HG03432 (cell line): ENCODE measurements around the gene ZNF175.

Experiments
- ATAC-seq: cut with Tn5 transposase; IDR thresholded peaks from one replicate; pipeline ENCODE4 v1.9.1; 2021; ENCODE audit warnings: mild to moderate bottlenecking, moderate library complexity; ENCODE audit not compliant: unreplicated experiment

ZNF175 gene

DNA sequence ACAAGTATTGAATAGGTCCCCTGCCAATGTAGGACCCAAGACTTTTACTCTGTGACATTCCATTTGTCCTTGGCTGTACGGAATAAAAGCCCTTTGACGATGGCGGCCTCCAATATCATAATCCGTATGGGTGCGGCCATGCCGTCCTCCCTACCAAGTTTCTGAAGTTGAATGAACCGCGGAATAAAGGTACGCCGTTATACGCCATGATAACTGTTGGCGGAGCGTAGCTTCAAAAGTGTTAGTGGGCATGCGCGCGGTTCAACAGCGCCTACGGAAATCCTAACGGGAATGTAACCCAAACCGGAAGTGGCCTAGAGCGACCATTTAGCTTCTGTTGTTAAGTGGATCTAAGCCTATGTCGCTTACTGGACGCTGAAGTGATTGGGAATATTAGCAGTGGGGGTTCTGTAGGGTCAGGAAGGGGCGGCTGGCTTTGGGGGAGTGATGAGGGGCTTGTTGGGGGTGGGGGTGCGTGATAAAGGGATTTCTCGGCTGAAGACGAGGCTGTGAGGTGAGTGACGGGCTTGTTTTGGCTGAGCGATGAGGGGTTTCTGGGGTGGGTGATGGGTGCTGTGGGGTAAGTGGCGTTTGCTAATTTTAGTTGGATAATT, at the start of gene ZNF175:
TSS of gene ZNF175 (plus strand) at position 322 of the 614 bp plus-strand sequence. CDS start 2,047 bp downstream, outside the sequence.
- ATAC-seq, result peak; percentile 78

DNA sequence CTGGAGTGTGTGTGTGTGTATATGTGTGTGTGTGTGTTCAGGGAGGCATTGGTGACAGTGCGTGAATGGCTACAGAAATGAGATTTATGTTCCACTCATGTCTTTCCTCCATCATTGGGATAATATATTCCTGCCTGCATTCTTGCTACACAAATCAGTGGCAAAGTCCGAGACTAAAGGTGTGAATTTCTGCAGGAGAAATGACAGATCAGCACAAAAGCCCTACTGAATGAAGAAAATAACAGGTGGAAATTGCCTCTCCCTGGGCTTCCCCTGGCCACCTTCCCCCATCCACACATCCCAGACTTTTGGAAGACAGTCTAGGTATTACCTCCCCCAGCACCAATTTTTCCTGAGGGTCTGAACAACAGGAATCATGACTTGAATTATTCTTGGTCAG, 49.7 kb upstream of the ZNF175 start:
- ATAC-seq, result no peak

DNA sequence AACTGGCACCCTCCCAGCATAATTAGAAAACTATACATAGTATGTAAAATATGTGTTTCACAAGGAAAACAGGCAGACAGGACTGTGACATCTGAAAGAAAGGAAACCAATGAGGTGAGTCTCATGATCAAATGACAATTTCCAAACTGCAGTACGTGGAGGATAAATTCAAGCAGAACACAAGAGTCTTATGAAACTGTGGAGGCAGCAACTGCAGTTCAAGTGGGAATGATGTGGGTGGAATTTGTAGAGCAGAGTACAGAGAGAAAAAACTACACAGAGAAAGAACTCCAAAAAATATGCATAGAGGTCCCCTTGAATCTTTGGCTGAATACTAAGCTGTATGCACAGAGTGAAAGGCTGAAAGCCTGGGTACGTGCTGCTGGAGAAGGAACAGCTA, 49.3 kb upstream of the ZNF175 start:
- ATAC-seq, result no peak

DNA sequence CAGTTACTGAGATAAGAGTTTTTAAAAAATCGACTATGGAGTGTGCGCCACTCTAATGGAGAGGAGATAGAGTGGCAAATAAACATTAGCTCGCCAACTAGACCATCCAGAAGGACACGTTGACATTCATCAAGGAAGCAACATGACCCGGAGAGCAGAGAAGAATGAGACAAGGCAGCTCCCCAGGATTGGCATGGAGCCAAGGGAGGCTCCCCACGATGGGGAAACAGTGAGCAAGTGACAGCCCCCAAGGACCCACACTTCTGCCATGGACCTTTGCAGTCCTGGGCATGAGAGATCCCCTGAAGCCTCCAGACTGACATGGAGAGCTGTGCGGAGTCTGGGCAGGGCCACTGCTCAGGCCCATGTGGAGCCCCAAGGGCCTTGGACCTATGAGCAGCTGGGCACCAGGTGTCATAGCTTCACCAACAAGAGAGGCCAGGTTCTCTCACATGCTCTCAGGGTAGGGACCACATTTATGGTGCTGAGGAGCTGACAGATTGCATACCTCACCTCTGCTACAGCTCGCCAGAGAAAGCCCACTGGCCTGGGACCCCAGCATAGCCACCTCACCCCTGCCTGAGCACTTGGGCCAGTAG, 46.3 kb upstream of the ZNF175 start:
- ATAC-seq, result no peak

DNA sequence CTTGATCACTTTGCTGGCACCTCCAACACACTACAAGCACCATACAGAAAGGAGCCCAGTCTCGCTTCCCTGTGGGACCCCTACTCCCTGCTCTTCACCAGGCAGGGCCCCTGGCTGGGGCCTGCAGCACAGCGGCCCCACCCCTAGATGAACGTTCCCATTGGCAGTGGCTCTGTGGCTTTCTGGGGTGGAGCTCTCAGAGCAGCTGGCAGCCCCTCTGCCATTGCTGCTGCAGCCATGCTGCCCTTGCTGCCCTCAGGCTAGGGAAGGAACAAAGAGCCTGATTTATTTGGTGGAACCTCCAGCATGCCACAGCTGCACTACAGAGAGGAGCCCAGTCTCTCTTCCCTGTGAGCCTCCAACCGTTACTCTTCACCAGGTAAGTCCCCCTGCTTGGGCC, 45.4 kb upstream of the ZNF175 start:
- no peak for ATAC-seq

DNA sequence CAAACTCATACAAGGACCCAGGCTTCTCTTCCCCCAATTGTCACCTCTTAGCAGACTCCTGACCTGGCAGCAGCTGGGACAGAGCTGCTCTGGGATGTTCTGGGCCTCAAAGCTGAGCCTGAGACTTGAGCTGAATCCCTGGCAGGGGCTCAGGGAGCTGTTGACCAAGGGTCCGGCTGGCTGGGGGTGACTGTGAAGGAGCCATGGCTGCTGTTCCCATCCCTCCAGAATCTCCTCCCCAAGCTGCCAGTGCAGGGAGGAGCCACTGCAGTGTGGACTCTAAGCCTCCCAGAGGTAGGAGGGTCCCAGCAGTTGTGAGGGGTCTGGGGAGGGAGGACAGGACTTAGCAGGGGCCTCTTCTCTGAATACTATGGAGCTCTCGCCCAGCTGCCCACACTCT, 41.8 kb upstream of the ZNF175 start:
- ATAC-seq, result no peak

DNA sequence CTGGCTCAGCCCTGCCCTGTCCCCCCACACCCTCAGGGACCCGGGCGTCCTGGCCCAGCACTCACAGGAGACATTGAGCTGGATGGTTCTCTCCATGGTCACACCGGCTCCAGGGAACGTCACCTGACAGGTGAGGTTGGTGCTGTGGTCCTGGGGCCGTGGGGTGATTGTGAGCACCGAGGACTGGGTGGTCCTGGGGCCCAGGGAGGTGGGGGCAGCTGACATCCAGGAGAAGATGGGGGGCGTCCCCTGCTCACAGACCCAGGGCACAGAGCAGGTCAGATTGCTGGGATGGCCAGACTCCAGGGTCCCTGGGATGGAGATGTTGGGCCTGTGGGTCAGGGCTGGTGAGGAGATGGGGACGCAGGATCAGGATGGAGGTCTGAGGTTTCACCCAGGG, 40.5 kb upstream of the ZNF175 start:
- no peak for ATAC-seq

DNA sequence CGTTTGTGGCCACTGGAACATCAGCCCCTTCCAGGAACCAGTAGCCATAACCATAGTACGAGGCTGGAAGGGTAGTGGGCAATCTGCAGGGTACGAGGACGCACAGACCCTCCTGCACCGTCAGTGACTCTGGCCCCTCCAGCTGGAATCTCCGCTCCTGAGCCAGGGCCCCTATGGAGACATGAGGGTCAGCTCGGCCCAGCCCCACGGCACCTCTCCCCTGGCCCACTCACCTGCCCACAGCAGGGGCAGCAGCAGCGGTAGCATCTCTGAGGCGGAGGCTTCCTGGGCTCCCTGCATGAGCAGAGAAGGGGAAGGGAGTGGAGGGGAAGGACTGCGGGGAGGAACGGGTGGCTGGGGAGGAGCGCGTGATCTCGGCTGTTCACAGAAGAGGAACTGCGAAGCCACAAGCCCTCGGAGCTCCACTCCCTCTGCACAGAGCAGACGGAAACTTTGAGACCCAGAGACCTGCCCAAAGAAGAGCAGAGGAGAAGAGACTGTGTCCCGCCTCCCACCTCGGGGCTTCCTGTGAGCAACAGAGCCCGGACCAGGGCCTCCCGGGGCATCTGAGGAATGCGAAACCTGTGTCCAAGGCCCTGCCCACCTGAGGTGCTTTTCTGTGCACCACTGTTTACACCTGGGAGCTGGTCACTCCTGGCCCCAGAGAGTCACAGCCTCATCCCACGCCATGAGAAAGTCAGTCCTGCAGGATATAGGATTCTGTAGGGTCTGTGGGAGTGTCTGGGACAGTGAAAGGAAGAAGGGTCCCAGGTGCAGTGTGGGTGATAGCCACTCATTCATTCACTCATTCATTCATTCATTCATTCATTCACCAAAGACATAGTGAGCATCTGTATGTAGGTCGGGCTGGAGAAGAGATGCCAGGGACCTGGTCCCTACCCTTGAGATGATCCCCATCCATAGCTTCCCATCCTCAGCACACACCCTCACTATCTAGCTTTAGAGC, 39.5 kb upstream of the ZNF175 start, which contains the start of gene SIGLEC6:
TSS of gene SIGLEC6 (minus strand) at position 322 of the 967 bp plus-strand sequence. CDS start at position 300, 22 bp downstream.
- ATAC-seq, result peak; percentile 54

DNA sequence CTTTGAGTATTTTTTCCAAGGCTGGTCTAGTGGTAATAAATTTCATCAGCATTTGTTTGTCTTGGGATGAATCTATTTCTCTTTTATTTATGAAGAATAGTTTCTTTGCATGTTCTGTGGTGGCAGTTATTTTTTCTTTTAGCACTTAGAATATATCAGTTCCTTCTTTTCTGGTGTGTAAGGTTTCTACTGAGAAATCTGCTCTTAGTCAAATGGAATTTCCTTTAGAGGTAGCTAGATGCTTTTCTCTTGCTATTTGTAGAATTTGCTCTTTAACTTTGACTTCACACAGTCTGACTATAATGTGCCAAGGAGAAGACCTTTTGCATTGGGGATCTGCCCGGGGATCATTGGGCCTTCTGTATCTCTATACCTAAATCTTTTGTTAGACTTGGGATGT, 35.5 kb upstream of the ZNF175 start:
- ATAC-seq, result no peak

DNA sequence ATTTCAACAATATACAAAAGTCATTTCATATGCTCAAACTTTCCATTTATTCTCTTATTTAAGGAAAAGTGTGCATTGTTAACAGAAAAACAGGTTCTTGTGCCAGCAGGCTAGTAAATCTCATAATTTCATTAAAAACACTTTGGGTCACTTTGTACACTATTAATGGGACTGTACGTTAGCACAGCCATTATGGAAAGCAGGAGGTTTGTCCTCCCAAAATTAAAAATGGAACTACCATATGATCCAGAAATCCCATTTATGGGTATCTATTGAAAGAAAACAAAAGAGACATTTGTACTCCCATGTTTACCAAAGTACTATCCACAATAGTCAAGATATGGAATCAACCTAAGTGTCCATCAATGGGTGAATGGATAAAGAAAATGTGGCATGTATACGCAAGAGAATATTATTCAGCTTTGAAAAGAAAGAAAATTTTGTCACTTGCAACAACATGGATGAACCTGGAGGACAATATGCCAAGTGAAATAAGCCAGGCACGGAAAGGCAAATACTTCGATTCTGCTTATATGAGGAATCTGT, 31.2 kb upstream of the ZNF175 start:
- ATAC-seq, result no peak

DNA sequence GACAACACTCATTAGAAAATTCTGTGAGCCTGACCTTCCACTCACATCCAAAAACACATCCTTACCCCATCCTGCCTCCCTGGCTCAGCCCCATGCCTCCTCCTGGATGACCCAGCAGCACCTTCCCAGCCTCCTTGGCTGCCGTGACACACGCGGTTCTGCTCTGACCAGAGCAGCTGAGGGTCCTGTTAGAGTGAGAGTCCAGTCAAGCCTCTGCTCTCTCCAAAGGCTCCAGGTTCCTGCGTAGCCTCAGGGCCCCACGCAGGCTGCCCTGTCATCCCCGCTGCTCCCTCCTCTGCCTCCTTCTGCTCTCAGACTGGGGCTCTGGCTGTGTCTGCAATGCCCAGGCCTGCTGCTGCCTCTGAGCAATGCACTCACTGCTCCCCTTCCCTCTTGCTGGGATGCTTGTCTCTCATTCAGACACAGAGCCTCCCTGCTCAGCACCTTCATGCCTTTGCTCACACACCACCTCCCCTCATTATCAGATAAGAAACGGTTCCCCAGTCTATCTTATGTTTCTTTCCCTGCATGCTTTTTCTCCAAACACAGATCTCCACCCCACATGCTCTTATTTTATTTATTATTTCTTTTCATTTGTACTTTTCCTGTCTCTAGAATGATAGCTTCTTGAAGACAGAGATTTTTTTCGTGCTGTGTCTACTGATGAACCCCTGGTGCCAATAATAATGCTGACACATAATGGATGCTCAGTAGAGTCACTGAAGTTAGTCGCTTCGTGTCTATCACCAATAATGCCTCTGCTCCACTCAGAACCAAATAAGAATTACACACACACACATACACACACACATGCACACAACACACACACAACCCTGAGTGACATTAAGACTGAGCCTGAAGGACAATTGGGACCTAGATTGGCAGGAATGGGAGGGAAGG, 29.4 kb upstream of the ZNF175 start:
- no peak for ATAC-seq

DNA sequence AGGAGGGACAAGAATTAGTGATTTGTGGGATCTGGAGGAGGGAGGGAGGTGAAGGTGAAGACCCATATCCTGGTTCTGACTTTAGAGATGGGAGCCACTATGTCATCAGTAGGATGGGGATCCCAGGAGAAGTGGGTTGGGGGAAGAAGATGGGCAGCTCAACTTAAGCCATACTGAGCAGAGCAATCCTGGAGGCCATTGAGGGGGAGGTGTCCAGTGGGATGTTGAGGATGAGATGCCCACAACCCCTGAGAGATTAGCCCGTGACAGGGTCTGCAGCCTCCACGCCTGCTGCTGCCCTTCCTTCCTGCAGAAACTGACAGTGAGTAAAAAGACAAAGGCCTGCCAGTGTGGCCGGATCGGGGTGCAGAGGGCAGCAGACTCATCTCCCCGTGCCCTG, 28.4 kb upstream of the ZNF175 start:
- ATAC-seq, result no peak

DNA sequence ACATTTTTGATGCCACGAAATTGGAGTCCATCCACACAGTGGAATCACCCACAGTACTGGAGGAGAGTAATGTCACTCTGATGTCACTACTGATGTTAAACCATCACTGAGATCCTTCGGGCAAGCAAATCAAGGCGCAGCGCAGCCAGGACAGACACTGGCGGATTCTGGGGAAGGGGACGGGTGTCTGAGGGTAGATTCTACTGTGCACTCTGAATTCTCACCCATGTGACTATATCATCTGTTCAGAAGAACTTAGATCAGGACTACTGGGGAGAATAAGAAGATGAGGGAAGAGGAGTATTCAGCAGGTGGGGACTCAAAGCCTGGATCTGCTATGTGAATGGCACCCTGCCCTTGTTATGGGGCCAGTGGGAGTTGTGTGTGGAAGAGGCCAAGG, 27.0 kb upstream of the ZNF175 start:
- ATAC-seq, result no peak

DNA sequence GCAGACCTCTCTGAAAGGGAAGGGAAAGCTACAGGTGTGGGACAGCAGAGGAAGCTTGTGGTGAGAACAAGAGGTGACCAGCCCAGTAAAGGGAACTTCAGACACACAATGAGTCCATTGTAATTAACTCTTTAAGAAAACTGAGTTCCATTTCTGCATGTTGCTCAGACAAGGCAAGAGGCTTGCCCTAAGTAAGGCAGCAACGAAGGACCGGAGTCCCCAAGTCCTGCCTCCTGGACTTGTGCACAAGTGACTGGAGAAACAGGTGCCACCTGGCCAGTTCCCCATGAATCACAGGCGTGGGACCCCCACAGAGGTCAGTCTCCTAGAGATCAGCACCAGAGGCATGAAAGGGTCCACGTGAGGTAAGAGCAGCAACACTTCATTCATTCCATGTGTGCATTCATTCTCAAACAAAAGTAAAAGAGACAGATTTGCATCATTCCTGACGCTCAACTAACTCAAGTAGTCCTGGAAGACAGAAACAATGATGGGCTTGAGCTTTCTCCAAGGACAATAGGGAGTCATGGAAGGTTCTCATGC, 24.9 kb upstream of the ZNF175 start:
- ATAC-seq, result no peak

DNA sequence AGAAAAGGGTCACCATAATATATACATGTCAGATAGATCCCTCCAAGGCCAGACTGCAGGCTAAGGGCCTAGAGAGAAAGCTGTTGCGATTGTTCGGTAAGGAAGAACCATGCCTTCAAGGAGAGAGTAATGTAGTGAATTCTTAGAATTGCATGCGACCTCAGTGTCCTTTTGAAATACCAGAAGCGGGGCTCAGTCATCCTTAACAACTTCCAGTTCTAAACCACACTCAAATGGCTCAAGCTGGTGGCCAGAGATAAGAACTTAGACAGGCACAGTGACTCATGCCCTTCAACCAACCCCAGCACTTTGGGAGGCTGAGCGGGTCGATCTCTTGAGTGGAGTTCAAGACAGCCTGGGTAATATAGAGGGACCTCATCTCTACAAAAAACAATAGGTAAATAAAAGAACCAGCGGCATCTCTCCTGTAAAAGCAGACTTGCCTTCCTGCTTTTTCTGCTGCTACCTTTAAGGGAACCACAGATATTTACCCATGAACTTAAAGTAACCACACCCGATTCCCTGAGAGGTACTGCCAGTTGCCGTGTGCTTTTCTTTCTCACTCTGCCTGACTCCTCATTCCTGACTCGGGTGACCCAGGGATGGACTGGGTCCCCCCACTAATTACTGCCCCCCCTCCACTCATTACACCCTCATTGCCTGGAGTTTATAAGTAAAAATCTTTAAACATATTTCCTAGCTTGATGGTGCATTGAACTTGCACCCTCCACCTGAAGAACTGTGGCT, 24.3 kb upstream of the ZNF175 start:
- no peak for ATAC-seq

DNA sequence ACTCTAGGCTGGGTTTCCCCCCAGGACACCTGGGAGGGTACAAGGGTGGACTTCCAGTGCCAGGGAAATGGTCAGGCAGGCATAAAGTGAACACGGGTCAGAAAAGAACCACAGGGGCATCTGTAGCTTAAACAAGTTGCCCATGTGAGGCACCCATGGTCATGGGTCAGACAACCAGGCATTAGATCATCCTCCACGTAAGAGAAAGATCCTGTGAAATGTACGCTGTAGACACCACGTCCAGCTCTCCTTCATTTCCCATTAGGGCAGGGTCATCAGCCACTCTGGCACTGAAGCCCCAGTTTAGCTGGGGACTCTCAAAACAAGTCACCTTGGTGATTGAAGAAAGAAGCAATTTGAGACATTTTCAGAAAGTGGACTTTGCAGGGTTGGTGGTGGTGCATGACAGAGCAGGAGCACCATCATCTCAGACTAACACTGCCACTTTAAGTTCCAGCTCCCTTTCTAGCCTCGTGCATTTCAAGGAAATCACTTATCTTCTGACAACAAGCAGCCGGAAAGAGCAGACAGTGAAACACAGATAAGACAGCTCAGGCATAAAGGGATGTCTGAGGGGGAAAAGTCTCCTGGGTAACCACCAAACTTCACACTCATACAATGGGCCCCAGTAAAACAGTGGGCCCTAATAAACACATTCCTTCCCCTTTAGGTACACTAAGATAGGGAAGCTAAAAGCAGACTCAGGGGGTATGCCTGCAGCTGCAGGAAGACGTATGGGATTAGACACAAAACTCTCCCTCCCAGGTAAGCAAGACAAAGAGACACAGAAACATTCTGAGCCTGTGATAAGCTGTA, 23.5 kb upstream of the ZNF175 start:
- no peak for ATAC-seq

DNA sequence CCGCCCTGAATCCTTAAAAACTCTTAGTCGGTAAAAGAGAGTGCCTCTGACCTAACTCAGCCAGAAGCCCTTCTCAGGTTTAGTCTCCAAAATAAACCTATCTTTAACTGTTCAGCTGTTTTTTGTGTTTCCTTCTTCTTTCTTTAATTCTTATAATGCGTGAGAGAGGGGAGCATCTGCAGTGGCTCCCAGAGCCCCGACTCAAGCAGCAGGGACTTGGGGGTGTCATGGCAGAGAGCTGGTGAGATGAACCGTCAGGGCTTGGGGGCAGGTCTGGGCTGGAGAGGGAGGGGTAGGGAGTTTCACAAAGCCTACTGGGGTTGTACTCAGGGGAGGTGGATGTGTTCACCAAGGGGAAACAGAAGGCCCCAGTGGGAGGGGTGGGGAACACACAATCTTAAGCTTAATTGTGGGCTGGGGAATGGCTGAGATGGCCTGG, 22.9 kb upstream of the ZNF175 start:
- no peak for ATAC-seq

DNA sequence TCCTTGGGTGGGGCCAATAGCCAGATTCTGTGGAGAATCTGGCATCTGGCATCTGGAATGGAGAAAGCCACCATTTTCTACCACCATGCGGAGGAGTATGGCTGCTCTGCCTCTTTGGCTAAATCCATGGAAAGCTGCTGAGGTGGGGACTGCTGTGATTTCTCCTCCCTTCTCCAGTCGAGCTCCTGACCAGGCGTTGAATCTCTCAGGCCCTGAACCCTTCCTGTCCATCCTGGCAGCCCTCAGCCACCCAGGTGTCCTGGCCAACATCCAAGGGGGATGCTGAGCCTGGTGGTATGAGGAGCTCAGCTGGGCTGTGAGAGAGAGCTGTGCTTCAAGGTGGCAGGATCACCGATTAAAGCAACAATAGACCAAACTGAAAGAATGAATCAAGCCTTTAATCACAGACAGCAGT, 22.2 kb upstream of the ZNF175 start:
- ATAC-seq, result no peak
